IPS DF 6.9 (cell line): ENCODE measurements around the gene PTGFRN.
"Not testable (repeated sequence)": the region's sequence is repeated elsewhere in the genome, so short reads cannot be mapped to it uniquely, and the experiment has no call there.

Experiments used
- DNase-seq: peaks from one replicate; pipeline ENCODE4 v3.0.0-alpha.2; 2013; ENCODE audit warnings: low read depth, low spot score
- H3K27ac ChIP-seq: one replicate; pipeline ENCODE4 v1.5.1; 2013; ENCODE audit warnings: low read length, control low read depth
- H3K27me3 ChIP-seq: 2 replicates; pipeline ENCODE4 v1.6.1; 2013; ENCODE audit warnings: mild to moderate bottlenecking, low read length; ENCODE audit not compliant: control insufficient read depth, insufficient read depth
- H3K36me3 ChIP-seq: 2 replicates; pipeline ENCODE4 v1.6.1; 2013; ENCODE audit warnings: low read length; ENCODE audit not compliant: control insufficient read depth, insufficient read depth
- H3K4me1 ChIP-seq: 2 replicates; pipeline ENCODE4 v1.6.1; 2013; ENCODE audit warnings: low read length; ENCODE audit not compliant: control insufficient read depth, insufficient read depth
- H3K4me3 ChIP-seq: 2 replicates; pipeline ENCODE4 v1.5.1; 2013; ENCODE audit warnings: mild to moderate bottlenecking, low read length
- H3K9me3 ChIP-seq: 2 replicates; pipeline ENCODE4 v1.6.1; 2013; ENCODE audit warnings: low read length, inconsistent platforms; ENCODE audit not compliant: control insufficient read depth, insufficient read depth
- WGBS: extraction: QIAGEN DNeasy Blood & Tissue Kit; methylation state at CpG from one replicate; pipeline ENCODE4 v1.1.7; 2013; ENCODE audit warnings: mixed read lengths, missing lambda C conversion rate; ENCODE audit not compliant: insufficient read length, insufficient coverage; 5-methylcytosine and 5-hydroxymethylcytosine counted together

The PTGFRN gene

GRCh38 chr1:116929961-116930592, 20.4 kb downstream of the PTGFRN start:
- no peak for DNase-seq
- H3K4me3 ChIP-seq: no peak overlapping the region
- H3K4me1 ChIP-seq: no peaks in the 10 kb centered on the region
- H3K27me3 ChIP-seq: no peaks in the 10 kb centered on the region
- no peaks in the 10 kb centered on the region for H3K9me3 ChIP-seq
- no CpG with 5 or more reads among the region's 5 CpGs for WGBS
- H3K27ac ChIP-seq: no peak overlapping the region
- H3K36me3 ChIP-seq: no peaks in the 10 kb centered on the region

GRCh38 chr1:116931016-116931918, 21.6 kb downstream of the PTGFRN start:
- Histone ChIP-seq H3K27ac (no peak overlapping the region), H3K9me3 (no peaks in the 10 kb centered on the region), H3K4me1 (no peaks in the 10 kb centered on the region), H3K27me3 (no peaks in the 10 kb centered on the region), H3K36me3 (no peaks in the 10 kb centered on the region), H3K4me3 (no peak overlapping the region)
- WGBS: no CpG with 5 or more reads among the region's 7 CpGs
- no peak for DNase-seq

- Histone ChIP-seq H3K27me3 (no peaks in the 10 kb centered on the region), H3K27ac (no peak overlapping the region), H3K4me3 (no peak overlapping the region), H3K9me3 (no peaks in the 10 kb centered on the region), H3K36me3 (no peaks in the 10 kb centered on the region), H3K4me1 (no peaks in the 10 kb centered on the region)
- no CpG with 5 or more reads among the region's 3 CpGs for WGBS
- DNase-seq: no peak
These were observed 24.1 kb downstream of the PTGFRN start for GRCh38 chr1:116933606-116934515.

- Histone ChIP-seq H3K4me3 (no peak overlapping the region), H3K9me3 (no peaks in the 10 kb centered on the region), H3K4me1 (no peaks in the 10 kb centered on the region), H3K27ac (no peak overlapping the region), H3K27me3 (no peaks in the 10 kb centered on the region), H3K36me3 (no peaks in the 10 kb centered on the region)
- WGBS: no CpG with 5 or more reads among the region's 3 CpGs
- no peak for DNase-seq
These were observed 25.0 kb downstream of the PTGFRN start for GRCh38 chr1:116934586-116935207.

GRCh38 chr1:116938216-116938615, 28.5 kb downstream of the PTGFRN start:
- WGBS: no CpG with 5 or more reads among the region's 11 CpGs
- no peak for DNase-seq
- no peaks in the 10 kb centered on the region; the same call in 1 of the 2 replicates for H3K36me3 ChIP-seq
- no peaks in the 10 kb centered on the region for H3K27me3 ChIP-seq
- peaks cover 4% of the 10 kb centered on the region; the same call in 1 of the 2 replicates for H3K4me1 ChIP-seq
- no peak overlapping the region for H3K27ac ChIP-seq
- H3K9me3 ChIP-seq: no peaks in the 10 kb centered on the region
- no peak overlapping the region for H3K4me3 ChIP-seq

- H3K9me3 ChIP-seq, H3K4me3 ChIP-seq, H3K36me3 ChIP-seq, H3K4me1 ChIP-seq, H3K27me3 ChIP-seq, H3K27ac ChIP-seq, DNase-seq: not testable (repeated sequence)
- WGBS: no CpG with 5 or more reads among the region's 6 CpGs
These were observed 30.2 kb downstream of the PTGFRN start for GRCh38 chr1:116939780-116940543.

- Histone ChIP-seq H3K4me3 (no peak overlapping the region), H3K27me3 (no peaks in the 10 kb centered on the region), H3K9me3 (no peaks in the 10 kb centered on the region), H3K36me3 (peaks cover 5% of the 10 kb centered on the region), H3K27ac (no peak overlapping the region), H3K4me1 (peaks cover 5% of the 10 kb centered on the region)
- WGBS: no CpG with 5 or more reads among the region's 2 CpGs
- DNase-seq: no peak
These were observed 31.3 kb downstream of the PTGFRN start for GRCh38 chr1:116940814-116941599.

GRCh38 chr1:116941670-116942069, 32.0 kb downstream of the PTGFRN start:
- no peak overlapping the region for H3K27ac ChIP-seq
- no peaks in the 10 kb centered on the region for H3K27me3 ChIP-seq
- WGBS: no CpG with 5 or more reads among the region's 13 CpGs
- H3K9me3 ChIP-seq: no peaks in the 10 kb centered on the region
- DNase-seq: no peak
- H3K4me1 ChIP-seq: peaks cover 5% of the 10 kb centered on the region
- H3K4me3 ChIP-seq: no peak overlapping the region
- H3K36me3 ChIP-seq: peaks cover 5% of the 10 kb centered on the region

- Histone ChIP-seq H3K4me3 (no peak overlapping the region), H3K9me3 (no peaks in the 10 kb centered on the region), H3K27me3 (no peaks in the 10 kb centered on the region), H3K36me3 (peaks cover 5% of the 10 kb centered on the region), H3K27ac (no peak overlapping the region), H3K4me1 (peaks cover 5% of the 10 kb centered on the region)
- DNase-seq: no peak
- no CpG with 5 or more reads among the region's 1 CpG for WGBS
These were observed 32.6 kb downstream of the PTGFRN start for GRCh38 chr1:116942344-116942743.
